Measurements from ENCODE around the gene CACNA1C.

Gene CACNA1C

DNA sequence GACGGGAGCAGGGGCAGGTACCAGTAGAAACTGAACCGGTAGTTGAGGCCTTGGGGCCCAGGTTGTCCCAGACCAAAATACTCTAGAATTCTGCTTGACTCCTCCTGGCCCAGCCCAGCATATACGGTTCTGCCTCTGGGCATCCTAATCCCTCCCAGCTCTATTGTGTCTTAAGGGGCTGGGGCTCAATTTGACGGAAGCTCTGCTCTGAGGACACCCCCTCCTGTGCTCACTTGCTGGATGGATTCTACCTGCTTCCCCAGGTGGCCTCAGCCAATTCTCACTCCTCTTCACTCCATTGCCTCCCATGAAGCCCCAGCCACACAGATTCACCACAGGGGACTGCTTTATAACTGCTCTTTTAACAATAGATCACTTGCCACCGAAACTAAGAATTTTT, 522.5 kb downstream of the CACNA1C start:
- TF ChIP-seq GATA3 (IDR thresholded peaks at IDR 0.05; ENCODE audit: low read depth, low read length) (no peak), GATA2 (IDR thresholded peaks at IDR 0.05; ENCODE audit: low read depth, low read length) (no peak)

GRCh38 chr12:2578211-2578610, 525.4 kb downstream of the CACNA1C start:
- TF ChIP-seq GATA3 (IDR thresholded peaks at IDR 0.05; ENCODE audit: low read depth, low read length) (no peak), GATA2 (IDR thresholded peaks at IDR 0.05; ENCODE audit: low read depth, low read length) (no peak)

- TF ChIP-seq GATA3 (IDR thresholded peaks at IDR 0.05; ENCODE audit: low read depth, low read length): no peak
- no peak for TF ChIP-seq GATA2 (IDR thresholded peaks at IDR 0.05; ENCODE audit: low read depth, low read length)
Observed at GRCh38 chr12:2578772-2579171, 526.0 kb downstream of the CACNA1C start.

DNA sequence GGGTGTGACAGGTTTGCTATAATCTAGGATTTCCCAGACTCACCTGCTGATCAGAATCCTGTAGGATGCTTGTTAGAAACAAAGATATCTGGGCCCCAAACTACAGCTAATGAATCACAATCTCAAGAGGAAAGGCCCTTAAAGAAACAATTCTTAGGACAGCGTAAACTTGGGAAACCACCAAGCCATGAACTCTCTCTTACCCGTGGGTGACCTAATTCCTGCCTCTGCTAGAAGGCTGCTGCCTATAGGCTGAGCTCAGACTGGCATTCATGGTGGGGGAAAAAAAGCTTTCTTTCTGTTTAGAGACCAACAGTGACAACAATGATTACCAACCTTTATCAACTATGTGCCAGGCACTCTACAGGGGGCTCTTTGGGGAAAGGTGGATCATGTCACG, 528.0 kb downstream of the CACNA1C start:
- TF ChIP-seq GATA2 (IDR thresholded peaks at IDR 0.05; ENCODE audit: low read depth, low read length) (no peak), GATA3 (IDR thresholded peaks at IDR 0.05; ENCODE audit: low read depth, low read length) (no peak)

- no peak for TF ChIP-seq GATA2 (IDR thresholded peaks at IDR 0.05; ENCODE audit: low read depth, low read length)
- no peak for TF ChIP-seq GATA3 (IDR thresholded peaks at IDR 0.05; ENCODE audit: low read depth, low read length)
Observed at GRCh38 chr12:2581293-2582045, 528.7 kb downstream of the CACNA1C start.

DNA sequence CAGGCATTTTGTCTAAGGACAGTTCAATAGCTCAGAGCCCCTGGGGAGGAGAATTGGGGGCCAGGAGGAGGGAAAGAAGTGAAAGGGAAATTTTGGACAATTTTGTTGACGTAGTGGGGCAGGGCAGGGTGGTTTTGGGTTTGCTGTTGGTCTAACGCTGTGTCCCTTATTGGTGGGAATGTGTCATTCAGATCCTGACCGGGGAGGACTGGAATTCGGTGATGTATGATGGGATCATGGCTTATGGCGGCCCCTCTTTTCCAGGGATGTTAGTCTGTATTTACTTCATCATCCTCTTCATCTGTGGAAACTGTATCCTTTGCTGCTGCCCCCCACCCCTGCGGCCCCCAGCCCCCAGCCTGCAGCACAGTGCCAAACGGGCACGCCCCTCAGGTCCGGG, 529.8 kb downstream of the CACNA1C start:
- TF ChIP-seq GATA3 (IDR thresholded peaks at IDR 0.05; ENCODE audit: low read depth, low read length) (no peak), GATA2 (IDR thresholded peaks at IDR 0.05; ENCODE audit: low read depth, low read length) (no peak)

DNA sequence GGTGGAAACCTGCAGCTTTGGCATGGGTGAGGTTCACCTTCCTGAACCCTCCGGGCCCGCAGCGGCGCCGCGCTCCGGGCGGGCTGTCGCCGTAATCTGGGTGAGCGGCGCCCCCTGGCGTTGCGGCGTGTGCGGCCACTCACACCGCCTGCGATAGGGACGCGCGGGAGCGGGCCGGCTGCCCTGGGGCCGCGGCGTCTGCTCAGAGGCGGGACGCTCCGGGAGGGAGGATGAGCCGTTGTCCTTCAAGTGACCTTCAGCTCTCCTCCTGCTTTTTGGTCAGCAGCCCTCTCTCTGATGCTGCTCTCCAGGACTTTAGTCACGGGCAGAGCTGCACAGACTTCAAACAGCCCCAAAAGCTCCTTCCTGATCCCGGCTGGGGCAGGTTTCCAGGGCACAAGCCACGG, 530.3 kb downstream of the CACNA1C start:
- no peak for TF ChIP-seq GATA2 (IDR thresholded peaks at IDR 0.05; ENCODE audit: low read depth, low read length)
- TF ChIP-seq GATA3 (IDR thresholded peaks at IDR 0.05; ENCODE audit: low read depth, low read length): no peak

DNA sequence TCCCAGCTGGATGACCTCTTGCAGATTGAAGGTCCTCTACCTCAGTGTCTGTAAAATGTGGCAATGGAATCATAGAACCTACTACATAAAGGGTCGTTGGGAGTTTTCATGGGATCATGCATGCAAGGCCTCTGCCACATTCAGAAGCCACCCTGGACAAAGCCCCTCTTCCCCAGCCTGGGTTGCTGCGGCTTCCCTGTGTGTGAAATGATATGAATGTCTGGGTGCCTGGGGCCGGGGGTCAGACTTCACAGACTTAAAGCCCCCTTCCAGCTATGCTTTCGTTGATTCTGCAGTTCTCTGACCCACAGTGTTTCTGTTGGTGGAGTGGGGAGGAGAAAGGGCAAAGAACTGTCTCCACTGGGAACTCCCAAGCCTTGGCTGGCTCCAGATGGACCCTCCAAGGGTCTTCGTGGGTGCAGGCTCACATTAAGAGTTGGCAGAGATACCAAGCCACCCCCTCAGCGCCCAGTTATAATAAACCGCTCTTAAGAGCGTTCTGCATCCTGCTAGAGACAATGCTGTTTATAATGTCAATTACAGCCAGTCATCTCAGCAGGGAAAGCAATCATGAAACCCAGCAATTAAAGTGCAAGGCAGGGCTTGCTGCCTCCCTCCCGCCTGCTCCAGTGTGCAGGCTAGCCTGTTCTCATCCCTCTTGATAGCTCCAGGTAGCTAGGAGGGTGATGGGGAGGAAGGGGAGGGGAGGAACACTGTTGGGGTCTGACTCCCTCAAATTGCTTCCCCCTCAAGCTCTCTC, 531.0 kb downstream of the CACNA1C start:
- TF ChIP-seq GATA2 (IDR thresholded peaks at IDR 0.05; ENCODE audit: low read depth, low read length) (no peak), GATA3 (IDR thresholded peaks at IDR 0.05; ENCODE audit: low read depth, low read length) (no peak)

GRCh38 chr12:2586156-2587038, 533.6 kb downstream of the CACNA1C start:
- TF ChIP-seq GATA3 (IDR thresholded peaks at IDR 0.05; ENCODE audit: low read depth, low read length) (no peak), GATA2 (IDR thresholded peaks at IDR 0.05; ENCODE audit: low read depth, low read length) (no peak)

DNA sequence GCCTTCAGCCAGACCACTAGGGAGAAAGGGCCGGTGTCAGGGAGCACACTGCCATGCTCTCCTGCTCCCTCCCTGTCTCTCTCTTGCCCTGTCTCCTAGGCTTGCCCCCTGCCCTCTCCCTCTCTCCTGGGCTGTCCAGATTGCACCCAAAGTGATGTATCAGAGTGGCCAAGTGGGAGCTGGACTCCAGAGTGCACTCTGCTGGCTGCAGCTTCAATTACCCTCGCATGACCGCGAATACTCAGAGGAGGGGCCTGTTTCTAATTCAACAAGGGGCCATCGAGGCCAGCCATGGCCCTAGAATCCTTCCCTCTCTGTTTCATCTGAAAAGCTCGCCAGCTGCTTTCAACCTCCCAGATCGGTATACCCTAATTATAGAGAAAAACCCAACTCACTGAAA, 535.6 kb downstream of the CACNA1C start:
- TF ChIP-seq GATA2 (IDR thresholded peaks at IDR 0.05; ENCODE audit: low read depth, low read length) (no peak), GATA3 (IDR thresholded peaks at IDR 0.05; ENCODE audit: low read depth, low read length) (no peak)

DNA sequence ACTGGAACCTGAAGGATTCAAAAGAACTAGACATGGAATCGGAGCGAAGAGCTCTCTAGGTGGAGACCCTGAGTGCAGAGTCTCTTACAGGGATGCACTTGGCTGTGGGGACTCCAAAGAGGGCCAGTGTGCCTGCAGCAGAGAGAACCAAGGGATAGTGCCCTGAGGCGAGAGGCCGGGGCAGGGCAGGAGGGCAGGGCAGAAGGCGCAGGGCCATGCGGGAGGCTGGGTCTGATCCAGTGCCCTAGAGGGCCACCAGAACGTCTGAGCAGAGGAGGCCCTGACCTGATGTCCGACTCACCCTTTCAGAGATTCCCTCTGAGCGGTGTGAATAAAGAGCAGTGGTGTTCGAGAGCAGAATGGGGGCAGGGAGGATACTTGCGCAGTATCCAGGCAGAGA, 536.6 kb downstream of the CACNA1C start:
- TF ChIP-seq GATA3 (IDR thresholded peaks at IDR 0.05; ENCODE audit: low read depth, low read length) (no peak), GATA2 (IDR thresholded peaks at IDR 0.05; ENCODE audit: low read depth, low read length) (no peak)

- no peak for TF ChIP-seq GATA3 (IDR thresholded peaks at IDR 0.05; ENCODE audit: low read depth, low read length)
- TF ChIP-seq GATA2 (IDR thresholded peaks at IDR 0.05; ENCODE audit: low read depth, low read length): no peak
Observed at GRCh38 chr12:2593045-2593444, 540.3 kb downstream of the CACNA1C start.

DNA sequence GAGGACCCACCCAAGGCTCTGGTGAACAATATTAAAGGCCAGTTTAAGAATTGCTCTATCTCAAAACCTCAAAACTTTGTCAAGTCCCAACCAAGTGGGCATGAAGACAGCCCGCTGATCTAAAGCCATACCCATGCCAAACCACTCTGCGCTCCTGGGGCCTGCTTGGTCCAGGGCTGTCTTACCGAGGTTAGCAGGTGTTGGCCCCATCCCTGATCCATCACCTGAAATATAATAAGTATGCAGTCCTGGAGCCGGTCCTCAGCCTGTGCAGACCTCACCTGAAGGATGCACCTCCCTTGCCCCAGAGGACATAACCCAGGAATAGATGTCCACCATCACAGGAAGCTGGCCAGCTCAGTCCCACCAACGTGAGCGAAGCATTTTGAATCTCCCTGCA, 543.7 kb downstream of the CACNA1C start:
- TF ChIP-seq GATA3 (IDR thresholded peaks at IDR 0.05; ENCODE audit: low read depth, low read length): no peak
- no peak for TF ChIP-seq GATA2 (IDR thresholded peaks at IDR 0.05; ENCODE audit: low read depth, low read length)

DNA sequence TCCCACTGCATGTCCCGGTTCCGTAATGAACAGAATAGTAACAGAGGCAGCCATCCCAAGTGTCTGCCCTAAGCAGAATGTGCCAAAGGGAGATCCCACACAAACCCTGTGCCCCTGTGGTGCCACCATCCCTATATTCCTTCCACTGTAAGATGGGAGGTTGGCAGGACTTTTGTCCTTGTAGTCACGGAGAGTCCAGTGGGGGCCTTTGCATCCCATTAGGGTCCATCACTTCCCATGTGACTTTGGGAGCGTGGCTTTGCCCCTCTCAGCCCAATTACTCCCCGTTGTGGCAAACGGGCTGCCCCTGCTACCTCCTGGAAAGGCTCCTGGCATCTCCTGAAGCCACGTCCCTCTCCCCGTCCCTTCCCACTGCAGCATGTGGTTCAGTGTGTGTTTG, 552.5 kb downstream of the CACNA1C start:
- no peak for TF ChIP-seq GATA3 (IDR thresholded peaks at IDR 0.05; ENCODE audit: low read depth, low read length)
- no peak for TF ChIP-seq GATA2 (IDR thresholded peaks at IDR 0.05; ENCODE audit: low read depth, low read length)
